GM12865 (cell line): ENCODE results near the gene NEIL1.
"Not testable (repeated sequence)": the region's sequence is repeated elsewhere in the genome, so short reads cannot be mapped to it uniquely, and the experiment has no call there.

Source experiments
- DNase-seq: peaks from one replicate; pipeline ENCODE4 v3.0.0; 2010; ENCODE audit warnings: low read depth
- H3K4me3 ChIP-seq: 2 replicates; pipeline ENCODE4 v1.5.1; 2011; ENCODE audit warnings: mild to moderate bottlenecking, low read depth, low read length, control low read depth
- CTCF ChIP-seq: IDR thresholded peaks from 2 replicates; pipeline ENCODE4 v1.5.1; 2011; ENCODE audit warnings: low read length, control low read depth, low read depth, inconsistent platforms; ENCODE audit not compliant: insufficient read depth; ENCODE audit errors: missing control alignments

NEIL1 gene

DNA sequence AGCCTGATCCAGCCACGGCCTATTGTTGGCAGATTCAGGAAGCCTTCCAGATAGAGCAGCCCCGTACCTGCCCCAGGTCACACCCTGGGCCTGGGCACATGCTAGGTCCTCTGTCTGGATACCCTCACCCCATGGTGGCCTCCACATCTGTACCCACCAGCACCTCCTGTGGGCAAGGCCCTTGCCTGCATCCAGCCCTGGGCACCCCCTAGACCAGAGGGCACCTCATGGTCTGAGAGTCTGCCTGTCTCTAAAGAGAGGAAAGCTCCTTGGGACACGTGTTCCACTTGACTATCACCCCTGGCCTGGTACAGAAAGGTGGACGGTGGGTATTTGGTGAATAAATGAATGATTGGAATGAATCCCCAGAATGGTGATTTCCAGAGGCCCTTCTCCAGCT lies 19.8 kb upstream of the NEIL1 start:
- no peak overlapping the region for H3K4me3 ChIP-seq
- no peak for TF ChIP-seq CTCF
- no peak for DNase-seq

- TF ChIP-seq CTCF, result no peak
- H3K4me3 ChIP-seq, result no peak overlapping the region
- no peak for DNase-seq
Measured at GRCh38 chr15:75327491-75327890, 19.3 kb upstream of the NEIL1 start.

GRCh38 chr15:75328493-75329314 lies 18.1 kb upstream of the NEIL1 start:
- no peak overlapping the region for H3K4me3 ChIP-seq
- TF ChIP-seq CTCF, result no peak
- DNase-seq, result no peak

DNA sequence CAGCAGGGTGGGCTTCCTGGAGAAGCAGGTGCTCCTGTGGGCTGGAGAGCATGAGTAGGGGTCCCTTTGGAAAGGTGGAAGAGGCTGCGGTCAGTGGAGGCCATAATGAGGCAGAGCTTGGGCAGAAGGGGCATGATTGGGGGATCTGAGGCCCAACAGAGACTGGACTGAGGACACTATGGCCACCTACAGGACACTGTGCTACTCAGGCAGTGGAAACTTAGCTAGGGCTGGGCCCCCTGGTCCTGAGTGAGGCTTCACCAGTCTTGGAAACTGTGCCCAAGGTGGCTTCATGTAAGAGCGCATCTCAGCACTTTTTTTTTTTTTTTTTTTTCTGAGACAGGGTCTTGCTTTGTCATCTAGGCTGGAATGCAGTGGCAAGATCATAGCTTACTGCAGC lies 17.3 kb upstream of the NEIL1 start:
- TF ChIP-seq CTCF, result no peak
- H3K4me3 ChIP-seq, result no peak overlapping the region
- no peak for DNase-seq

DNA sequence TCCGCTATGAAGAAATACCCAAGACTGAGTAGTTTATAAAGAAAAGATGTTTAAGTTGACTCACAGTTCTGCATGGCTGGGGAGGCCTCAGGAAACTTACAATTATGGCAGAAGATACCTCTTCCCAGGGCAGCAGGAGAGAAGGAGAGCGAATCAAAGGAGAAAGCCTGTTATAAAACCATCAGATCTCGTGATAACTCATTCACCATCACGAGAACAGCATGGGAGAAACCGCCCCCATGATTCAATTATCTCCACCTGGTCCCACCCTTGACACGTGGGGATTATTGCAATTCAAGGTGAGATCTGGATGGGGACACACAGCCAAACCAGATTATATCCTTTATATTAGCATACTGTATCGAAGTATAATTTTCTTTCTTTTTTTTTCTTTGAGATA lies 14.7 kb upstream of the NEIL1 start:
- DNase-seq, H3K4me3 ChIP-seq: not testable (repeated sequence)

- peak; percentile 36 for DNase-seq
Measured at GRCh38 chr15:75333654-75334419, 13.0 kb upstream of the NEIL1 start.

GRCh38 chr15:75335313-75335704 lies 11.5 kb upstream of the NEIL1 start:
- no peak for TF ChIP-seq CTCF
- peak overlapping the region; percentile 88 for H3K4me3 ChIP-seq
- DNase-seq, result no peak

More at GRCh38 chr15:75333654-75334419, 13.0 kb upstream of the NEIL1 start:
- not testable (repeated sequence) for H3K4me3 ChIP-seq
